Stimulated activated naive CD4-positive, alpha-beta T cell treated with Interleukin-2 at 50 U/mL for 16 hours (primary cell): Measurements from ENCODE around the gene NEDD4L.
"Not testable (repeated sequence)": the region's sequence is repeated elsewhere in the genome, so short reads cannot be mapped to it uniquely, and the experiment has no call there.

ENCODE experiments used
- DNase-seq: peaks from one replicate; lab custom pipeline; 2025; lab: John Stamatoyannopoulos, UW

NEDD4L gene

DNA sequence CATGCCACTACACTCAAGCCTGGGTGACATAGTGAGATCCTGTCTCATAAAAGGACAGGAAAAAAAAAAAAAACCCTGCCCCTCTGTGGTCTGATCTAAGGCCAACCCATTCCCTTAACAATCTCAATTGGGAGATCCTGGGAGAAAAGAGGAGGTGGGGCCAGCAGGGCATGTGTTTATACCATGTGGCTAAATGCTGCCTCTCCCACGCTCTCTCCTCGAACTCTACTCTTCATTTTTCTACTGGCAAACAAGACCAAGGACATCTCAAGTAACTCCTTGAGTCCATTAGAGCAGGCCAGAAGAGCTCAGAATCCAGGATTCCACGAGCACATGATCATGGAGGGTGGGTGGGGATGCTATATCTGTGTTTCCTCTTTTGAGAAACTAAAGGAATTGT lies 16.7 kb upstream of the NEDD4L start:
- no peak for DNase-seq

DNA sequence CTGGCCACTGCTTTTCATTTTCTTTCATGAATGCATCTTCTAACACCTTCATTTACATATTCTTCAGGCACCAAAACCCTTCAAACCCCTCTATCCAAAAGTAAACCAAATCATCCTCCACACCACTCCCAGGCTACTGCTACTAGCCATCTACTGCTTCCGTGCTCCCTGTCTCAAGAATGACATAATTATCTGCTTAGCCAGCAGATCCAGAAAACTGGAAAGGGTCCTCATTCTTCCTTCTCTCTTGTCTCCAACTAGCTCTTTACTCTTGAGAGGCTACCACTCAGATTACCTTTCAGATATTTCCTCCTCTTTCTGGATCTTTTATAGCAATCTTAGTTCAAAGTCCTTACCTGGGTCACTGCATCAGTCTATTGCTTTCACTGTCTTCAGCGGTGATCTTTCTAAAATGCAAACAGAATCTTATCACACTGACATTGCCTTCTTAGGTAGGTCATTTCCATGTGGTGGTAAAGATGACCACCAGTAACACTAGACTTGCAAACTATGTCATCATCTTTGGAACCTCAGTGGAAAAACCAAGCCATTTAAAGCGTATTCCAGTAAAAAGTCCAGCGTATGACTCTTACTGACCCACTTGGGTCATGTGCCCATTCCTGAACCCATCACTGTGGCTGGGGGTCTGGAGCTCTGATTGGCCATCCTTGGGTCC lies 15.8 kb upstream of the NEDD4L start:
- no peak for DNase-seq

DNA sequence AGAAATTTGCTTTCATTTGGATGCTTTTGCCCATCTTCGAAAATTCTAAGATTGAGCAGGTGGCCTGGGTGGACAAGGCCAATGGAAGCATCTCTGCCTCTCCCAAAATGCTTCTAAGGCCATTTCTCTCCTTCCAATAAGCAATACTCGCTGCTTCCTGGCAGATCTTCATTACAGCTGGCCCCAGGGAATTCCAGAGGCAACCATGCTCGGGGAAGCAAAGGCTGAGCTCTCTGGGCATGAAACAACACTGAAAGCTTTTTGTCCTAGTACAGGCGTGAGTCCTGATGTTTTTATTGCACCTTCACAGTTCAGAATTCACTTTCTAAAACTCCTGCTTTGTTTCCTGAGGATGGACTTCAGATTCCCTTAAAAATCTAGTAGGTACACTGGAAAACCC lies 11.8 kb upstream of the NEDD4L start:
- no peak for DNase-seq

DNA sequence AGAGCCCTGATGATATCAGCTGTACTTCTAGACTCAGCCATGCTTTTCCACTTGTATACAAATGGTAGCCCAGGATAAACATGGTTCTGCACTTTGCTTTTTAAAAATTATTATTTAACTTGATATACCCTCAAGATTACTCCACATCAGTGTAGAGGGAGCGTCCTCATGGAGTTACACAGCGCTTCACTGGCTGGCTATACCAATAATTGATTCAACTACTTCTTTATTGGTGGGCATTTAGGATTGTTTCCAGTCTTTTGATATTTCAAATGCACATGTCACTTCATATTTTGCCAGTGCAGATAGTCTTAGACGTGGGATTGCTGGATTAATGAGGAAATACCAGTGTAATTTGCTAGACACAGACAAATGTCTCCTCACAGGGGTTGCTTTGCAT lies 10.8 kb upstream of the NEDD4L start:
- no peak for DNase-seq

DNA sequence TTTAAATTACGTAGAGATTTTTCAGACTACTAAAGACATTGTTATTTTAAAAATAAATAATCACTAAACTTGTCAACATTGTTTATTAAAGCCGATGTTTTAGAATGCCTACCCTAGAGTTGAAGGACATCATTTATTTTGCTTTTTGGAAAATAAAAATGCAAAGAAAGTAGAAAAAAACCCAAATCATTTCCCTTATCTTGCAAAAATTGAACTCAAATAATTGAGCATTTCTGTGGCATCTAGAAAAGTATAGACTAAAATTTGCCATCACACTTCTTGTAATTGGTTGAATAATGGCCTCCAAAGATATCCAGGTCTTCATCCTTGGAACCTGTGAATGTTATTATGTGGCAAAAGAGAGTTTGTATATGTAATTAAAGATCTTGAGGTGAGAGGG lies 9.7 kb upstream of the NEDD4L start:
- DNase-seq = no peak

DNA sequence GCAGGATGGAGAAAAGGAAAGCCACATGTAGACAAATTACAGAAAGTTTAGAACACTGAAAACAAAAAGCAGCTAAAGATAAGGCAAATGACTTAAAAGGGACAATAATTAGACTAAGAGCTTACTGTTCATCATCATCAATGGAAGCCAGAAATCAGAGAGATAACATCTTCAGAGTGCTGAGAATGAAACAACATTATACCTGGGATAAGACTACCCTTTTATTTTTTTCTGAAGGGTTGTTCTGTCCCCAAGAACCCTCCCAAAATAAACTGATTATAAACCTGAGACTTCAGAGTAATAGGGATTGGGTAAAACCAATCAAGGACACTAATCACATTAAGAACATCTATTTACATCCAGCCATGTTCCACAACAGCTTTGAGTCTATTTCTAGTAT lies 6.9 kb upstream of the NEDD4L start:
- DNase-seq = no peak

DNA sequence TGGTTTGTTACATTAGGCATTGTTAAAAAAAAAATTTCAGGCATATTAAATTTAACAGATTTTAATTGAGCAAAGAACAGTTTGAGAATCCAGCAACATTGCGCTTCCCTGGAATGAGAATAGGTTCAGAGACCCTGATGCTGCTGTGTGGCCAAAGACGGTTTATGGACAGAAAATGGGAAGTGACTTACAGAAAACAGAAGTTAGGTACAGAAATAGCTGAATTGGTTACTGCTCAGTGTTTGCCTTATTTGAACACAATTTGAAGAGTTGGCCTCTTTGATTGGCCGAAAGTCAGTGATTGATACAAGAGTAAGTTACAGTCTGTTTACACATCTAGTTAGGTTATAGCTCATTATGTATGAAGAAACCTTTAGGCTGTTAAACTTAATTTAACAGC lies 6.0 kb upstream of the NEDD4L start:
- no peak for DNase-seq

DNA sequence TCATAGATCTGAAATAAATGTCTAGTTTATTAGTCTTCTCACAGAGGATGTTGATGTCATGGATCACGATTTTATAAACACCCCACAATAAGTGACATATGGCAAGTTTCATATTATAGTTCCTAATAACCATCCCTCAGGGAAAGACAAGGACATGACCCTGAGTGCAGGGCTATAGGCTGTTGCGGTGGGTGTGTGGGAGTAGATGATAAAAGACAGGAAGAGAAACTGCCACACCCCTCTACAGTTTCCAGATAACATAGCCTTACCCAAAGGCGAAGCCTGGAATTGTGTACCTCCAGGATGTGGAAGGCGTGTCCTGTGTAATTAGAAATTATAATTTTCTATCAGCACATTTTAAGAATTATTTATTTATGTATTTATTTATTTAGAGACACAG lies 2.4 kb upstream of the NEDD4L start:
- no peak for DNase-seq

DNA sequence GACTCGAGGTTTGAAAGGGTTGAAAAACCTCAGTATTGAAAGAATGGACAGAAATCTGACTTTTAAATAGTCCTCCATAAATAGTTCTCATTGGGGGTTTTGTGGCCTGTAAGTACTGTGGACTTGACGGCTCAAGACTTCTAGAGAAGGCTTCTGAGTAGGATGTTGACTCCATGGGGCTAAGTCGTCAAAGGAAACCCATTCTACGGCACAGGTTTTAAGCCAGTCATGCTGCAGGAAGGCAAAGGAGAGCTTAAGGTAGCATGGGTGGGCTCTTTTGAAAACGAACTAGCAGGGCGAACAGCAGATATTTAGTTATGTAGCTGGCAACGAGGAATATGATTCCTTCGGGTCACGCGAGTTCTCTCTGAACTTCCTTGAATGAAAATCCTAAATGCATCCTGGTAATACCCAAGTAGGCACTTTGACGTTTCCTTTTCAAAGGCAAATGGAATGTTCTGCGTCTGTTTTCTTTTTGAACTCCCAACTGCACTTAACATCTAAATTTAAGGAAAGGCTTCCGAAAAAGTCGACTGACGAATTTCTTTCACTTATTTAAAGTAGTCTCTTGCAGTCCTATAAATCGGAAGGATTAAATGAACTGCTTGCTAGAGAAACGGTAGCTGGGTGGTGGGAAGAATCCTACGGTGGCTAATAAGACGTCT lies 1.1 kb upstream of the NEDD4L start:
- no peak for DNase-seq

DNA sequence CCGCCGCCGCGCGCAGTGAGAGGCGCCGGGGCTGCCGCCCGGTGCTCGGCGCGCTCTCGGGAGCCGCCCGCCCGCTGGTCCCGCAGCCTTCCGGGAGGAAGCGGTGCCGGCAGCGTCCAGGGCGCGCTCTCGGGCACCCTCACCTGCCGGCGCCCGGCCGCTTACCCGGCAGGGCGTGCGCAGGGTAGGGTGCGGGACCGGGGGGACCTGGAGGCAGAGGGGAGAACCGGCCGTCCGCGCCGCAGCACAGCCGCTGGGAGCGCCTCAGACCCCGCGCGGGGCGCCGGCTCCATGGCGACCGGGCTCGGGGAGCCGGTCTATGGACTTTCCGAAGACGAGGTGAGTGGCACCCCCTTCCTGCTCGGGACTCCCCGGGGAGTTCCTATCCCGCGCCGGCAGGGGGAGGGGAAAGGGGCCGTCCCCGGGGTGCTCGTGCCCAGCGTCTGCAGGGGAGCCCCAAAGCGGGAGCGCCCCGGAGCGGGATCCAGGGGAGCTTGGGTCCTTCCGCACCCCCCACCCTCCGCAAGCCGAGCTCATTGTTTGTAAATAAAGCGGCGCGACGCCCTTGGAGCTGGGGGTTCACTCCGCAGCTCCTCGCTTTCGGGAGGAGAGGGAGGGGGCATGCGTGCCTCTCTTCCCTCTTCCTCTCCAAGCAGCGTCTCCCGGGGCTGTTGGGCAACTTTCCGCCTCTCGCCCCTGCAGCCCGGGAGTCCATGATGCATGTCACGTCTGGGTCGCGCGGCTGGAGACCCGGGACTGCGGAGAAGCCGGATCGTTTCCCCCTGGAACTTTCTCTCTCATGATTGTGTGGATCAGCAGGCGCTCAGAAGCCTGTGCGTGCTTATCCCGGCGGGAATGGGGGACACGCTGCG lies 580 bp downstream of the NEDD4L start:
- DNase-seq = peak; percentile 28

DNA sequence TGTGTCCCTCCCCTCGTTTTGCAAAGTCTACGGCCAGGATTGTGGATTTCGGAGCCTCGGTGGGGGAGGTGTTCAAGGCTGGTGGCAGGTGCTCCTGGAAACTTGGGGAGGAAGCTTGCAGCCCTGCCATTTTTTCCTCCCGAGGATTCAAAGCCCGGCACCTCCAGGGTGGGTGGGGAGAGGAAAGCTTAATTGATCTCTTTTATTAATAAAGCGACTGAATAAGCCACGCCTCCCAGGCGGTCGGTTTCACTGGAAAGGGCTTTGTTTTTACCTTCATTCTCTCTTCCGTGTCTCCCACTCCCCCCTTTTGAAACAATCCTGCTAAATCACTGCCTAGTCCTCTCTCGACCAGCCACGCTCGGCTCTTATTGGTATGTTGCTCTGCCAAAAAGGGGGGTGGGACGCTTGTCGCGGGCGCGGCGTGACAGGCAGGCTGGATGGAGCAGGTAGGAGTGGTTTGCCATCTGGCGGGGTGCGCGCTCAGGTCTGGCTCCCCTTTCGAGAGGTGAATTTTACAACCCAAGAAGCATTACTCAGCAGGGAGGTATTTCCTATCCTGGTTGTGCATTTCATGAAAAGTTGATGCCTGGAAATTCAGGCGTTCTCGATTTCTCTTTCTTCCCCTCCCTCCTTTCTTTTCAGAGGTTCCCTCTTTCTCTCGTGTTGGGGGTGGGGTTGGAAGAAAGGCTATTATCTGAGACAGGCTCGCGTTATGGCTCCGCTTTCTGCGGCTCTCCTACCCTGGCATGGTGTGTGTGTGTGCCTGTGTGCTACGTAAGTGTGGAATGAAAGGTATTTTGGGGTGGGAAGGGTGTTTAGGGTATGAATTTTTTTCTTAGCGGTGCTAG lies 1.4 kb downstream of the NEDD4L start:
- peak; percentile 16 for DNase-seq

DNA sequence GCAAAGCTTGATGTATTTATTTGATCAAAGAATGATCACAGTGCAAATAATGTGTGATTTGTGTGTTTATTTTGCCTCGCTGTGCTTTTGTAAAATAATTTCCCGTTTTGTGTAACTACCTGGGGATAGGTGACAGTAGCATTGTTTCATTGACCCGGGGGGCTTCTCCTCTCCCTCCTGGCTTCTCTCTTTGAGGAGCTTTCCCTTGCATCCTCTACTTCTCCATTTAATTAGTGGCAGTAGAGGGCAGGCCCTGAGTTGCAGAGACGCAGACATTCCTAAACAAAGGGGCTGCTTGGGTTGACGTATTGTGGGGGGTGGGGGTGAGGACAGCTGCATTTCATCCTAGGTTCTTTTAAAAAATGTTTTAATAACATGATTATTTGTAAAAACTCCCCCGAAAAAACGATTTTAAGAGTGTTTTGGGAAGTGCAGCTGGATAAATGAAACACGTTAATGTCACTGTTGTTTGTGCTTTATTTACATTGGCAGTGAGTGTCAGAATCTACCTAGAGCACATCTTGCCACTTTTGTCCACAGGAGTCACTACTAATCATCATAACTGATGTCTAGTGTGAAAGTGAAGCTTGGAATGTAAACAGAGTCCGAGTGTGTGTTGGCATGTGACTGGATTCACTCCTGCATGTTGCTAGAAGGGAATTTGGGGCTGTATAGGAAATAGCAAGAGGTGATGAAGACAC lies 2.2 kb downstream of the NEDD4L start:
- no peak for DNase-seq

DNA sequence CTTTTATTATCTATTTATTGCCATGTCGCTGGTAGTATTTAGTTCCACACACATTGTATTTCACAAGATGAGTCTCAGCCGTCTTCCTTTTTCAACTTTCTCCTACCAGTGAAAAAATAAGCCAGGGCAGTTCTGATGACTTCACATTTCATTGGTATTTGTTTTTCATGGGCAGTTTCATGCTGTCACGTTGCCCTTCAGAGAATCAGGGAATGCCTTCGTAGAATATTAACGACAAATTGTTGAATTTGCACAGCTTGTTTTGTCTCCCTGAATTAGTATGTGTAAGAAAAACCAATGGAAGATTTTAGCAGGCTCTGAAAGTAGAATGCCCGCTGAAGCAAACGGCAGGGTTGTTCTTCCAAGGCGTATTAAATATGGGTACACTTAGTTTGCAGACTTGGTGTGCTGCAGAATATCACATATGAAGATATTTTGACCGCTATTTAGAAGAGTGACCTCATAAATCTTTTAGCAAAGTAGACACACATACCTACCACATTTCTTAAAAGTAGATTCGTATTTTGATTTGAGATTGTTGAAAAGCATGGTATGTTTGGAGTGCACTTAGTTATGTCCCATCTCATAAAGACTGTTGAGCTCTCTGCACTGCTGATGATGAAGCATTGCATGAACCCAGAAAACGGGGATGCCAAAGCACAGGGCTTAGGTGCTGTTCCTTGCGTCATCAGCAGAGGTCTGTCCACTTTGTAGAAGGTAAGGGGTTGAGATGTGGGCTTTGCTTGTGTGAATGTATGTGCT lies 2.9 kb downstream of the NEDD4L start:
- no peak for DNase-seq

DNA sequence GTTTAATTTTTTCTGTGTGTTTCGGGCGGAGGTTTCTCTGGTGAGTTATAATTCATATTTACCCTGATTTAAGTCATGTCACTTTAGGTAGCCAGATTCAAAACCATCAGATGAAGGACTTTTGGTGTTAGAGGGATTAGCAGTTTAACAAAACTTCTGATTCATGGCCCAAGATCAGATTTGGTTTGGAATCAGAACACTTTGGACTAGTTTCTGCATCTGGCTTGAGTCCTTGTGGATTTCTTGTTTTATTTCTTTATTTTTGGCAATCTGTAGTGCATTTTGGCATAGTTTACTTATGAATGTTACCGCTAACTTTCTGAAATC lies 3.5 kb downstream of the NEDD4L start:
- DNase-seq = no peak

DNA sequence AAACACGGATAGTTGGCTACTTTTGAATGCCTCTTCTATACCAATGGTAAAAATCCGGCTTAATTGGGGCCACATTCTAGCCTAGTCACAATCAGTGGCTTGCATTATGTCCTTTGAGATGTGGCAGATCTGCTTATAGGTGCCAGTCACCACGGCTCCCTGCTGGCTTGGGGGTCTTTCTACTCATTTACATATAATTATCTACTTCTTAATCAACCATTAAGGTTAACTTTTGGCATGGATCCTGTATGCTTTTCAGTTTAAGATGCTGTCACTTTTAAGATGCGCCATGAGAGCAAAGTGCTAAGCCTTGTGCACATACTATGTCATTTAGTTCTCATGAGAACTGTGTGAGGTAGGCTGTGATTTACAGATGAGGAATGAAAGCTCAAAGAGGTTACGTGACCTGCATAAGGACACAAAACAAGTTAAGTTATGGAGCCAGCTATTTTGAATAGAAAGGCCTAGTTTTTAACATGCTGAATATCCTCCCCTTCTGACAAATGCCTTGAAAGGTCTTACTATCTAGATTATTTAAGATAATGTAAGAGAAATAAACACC lies 4.1 kb downstream of the NEDD4L start:
- DNase-seq = no peak

DNA sequence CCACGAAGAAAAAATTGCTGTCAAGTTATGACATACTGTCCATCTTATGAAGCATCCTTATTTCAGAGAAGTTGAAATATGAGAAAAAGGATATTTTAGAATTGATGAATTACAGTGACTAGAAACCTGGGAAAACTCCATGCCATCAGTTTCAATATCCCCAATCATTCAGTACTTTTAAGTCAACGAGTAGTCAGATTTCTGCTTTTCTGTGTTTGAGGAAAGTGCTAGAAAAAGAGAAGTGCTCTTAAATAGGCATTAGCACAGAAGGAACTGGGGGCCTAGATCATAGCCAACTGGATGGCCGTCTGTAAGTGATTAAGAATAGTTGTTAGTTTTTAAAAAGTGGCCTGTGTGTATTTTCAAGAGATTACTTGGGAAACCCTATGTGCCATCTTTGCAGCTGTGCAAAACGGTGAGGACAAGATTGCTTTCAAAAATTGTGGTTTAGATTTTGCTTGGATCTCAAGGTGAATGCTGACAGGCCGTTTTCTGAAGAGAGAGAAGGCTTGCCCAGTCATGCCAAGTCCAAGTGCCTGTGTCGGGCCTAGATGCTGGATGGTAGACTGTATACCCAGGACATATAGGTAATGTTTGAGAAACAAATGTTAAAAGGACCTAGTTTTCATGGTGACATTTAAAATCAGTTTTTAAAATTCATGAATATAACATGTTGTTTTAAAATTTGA lies 5.1 kb downstream of the NEDD4L start:
- no peak for DNase-seq

DNA sequence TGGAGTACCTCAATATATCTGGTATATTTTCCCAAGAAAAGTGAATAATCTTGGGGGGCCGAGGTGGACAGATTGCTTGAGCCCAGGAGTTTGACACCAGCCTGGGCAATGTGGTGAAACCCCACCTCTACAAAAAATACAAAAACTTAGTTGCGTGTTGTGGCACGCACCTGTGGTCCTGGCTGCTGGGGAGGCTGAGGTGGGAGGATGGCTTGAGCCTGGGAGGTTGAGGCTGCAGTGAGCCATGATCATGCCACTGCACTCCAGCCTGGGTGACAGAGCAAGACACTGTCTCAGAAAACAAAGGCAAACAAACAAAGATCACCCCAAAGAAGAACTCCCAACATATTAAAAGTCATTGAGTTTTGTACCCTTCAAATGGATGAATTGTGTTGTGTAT lies 6.9 kb downstream of the NEDD4L start:
- DNase-seq = not testable (repeated sequence)

DNA sequence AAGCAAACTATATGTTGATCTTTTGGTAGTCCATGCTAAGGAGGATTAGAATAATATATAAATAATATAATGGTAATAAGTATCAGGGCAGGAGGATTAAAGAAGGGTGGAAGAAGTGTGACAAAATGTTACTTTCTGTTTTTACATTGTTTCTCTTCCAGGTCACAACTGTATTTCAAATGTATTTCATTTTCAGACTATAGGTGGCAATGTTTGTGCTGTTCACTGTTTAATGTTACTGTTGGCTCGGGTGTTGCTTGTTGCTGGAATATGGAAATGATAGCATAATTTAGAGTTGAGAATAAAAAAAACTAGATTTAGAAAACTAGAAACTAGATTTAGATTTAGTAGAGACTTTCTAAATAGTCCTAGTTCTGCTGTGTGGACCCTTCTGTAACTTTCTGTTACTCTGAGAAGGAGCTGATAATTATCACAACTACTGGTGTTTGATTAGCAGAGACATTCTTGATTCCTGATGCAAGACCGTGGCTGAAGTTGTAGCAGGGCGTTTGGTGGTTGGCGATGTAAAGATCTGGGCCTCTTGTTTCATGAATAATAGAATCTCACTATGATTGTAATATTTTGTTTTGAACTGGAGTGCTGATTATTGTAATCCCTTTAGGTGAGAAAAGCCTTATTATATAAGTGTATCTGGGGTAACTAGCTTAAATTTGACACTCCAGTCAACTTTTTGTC lies 7.9 kb downstream of the NEDD4L start:
- no peak for DNase-seq

DNA sequence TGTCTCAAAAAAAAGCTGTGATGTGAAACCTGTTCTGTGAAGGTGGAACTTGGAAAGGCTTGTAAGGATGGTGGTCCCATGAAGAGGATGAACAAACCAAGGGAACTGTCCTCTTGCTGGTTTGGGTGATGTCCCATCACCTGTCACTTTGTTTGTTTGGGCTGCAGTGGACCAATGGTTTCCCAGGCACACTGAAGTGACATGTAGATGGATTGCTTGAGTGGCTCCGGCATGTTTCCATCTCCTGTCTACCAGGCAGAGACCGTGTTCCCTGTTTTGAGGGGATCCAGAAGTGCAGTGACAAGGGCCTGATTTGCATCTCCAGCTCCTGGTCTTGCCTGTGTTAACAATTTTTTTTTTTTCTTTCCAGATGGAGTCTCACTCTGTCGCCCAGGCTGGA lies 8.9 kb downstream of the NEDD4L start:
- DNase-seq = no peak
